GM06990 (cell line): ENCODE data around the gene PDIA6.

Experiments used
- DNase-seq: peaks from one replicate; pipeline ENCODE4 v3.0.0-alpha.2; 2011; ENCODE audit not compliant: insufficient read length; ENCODE audit errors: extremely low read depth
- H3K27me3 ChIP-seq: replicated peaks from 2 replicates; pipeline ENCODE4 v1.6.0; 2011; ENCODE audit warnings: low read length; ENCODE audit not compliant: control insufficient read depth, insufficient read depth
- H3K36me3 ChIP-seq: 2 replicates; pipeline ENCODE4 v1.5.1; 2011; ENCODE audit warnings: low read length; ENCODE audit not compliant: control insufficient read depth, insufficient read depth
- H3K4me3 ChIP-seq: replicated peaks from 2 replicates; pipeline ENCODE4 v1.5.1; 2011; ENCODE audit warnings: low read depth, mild to moderate bottlenecking, control low read depth, low read length
- TF ChIP-seq, protein P1 (sequence below): IDR thresholded peaks from 2 replicates; pipeline ENCODE4 v1.5.1; 2011; ENCODE audit warnings: low read length, control low read depth, mild to moderate bottlenecking, inconsistent platforms; ENCODE audit not compliant: insufficient read depth, poor library complexity, severe bottlenecking

The PDIA6 gene

DNA sequence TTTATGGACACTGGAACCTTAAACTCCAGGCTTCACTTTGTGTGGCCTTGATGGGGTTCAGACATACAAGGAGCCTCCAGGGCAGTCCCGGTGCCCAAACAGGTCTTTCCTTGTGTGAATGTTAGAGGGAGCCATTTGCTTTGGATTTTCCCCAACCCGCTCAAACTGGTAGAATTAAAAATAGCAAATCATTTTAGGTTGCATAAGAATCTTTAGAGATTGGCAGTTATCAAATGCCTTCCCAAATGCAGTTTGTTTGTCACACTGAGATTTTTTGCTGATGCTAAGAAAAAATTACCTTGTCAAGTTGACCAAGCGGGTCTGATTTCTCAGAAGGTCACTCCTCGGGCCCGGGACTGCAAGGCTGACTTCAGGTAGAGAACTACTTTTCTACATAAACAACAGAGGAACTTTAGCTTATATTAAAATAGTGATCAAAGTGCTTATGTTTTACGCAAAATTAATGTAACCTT lies 54.7 kb downstream of the PDIA6 start:
- Histone ChIP-seq H3K4me3 (no peak overlapping the region), H3K27me3 (no peaks in the 10 kb centered on the region; the same call in 1 of the 2 replicates), H3K36me3 (no peaks in the 10 kb centered on the region)
- TF ChIP-seq, protein P1, sequence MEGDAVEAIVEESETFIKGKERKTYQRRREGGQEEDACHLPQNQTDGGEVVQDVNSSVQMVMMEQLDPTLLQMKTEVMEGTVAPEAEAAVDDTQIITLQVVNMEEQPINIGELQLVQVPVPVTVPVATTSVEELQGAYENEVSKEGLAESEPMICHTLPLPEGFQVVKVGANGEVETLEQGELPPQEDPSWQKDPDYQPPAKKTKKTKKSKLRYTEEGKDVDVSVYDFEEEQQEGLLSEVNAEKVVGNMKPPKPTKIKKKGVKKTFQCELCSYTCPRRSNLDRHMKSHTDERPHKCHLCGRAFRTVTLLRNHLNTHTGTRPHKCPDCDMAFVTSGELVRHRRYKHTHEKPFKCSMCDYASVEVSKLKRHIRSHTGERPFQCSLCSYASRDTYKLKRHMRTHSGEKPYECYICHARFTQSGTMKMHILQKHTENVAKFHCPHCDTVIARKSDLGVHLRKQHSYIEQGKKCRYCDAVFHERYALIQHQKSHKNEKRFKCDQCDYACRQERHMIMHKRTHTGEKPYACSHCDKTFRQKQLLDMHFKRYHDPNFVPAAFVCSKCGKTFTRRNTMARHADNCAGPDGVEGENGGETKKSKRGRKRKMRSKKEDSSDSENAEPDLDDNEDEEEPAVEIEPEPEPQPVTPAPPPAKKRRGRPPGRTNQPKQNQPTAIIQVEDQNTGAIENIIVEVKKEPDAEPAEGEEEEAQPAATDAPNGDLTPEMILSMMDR: no peak
- DNase-seq: no peak

DNA sequence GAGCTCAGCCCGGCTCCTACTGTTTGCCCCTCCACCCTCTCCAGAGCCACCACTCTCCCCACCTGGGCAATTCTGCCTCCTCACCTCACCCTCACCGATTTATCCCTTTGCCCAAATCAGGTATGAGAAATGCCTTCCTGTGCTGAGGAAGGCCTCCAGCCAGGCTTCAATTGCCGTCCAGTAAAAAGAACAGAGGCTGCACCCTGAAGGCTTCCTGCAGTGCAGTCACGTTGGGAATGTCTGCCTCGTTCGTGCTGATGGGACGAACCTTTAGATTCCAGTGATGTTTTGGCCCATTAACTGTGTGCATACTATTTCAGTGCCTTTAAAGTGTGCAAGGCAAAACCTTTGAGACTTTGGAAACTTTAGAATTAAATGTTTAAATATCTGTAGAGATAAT lies 57.0 kb downstream of the PDIA6 start:
- no peaks in the 10 kb centered on the region for H3K27me3 ChIP-seq
- TF ChIP-seq, protein P1: no peak
- no peak overlapping the region for H3K4me3 ChIP-seq
- H3K36me3 ChIP-seq: no peaks in the 10 kb centered on the region
- no peak for DNase-seq

DNA sequence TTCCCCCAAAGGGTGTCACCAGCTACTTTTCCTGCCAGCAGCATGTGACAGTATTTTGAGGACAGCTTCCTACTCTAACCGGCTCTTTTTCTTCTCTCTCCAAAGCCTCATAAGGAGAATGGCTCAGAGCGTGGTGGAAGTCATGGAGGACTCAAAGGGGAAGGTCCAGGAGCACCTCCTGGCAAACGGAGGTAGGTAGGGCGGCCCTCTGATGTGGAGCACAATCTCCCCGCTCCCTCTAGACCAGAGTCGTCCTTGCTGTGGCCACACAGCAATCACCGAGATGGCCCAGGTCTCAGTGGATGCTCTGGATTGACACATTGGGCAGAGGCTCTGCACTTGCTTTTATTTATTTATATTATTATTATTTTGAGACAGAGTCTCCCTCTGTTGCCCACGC lies 58.7 kb downstream of the PDIA6 start:
- TF ChIP-seq, protein P1: no peak
- Histone ChIP-seq H3K4me3 (no peak overlapping the region), H3K36me3 (no peaks in the 10 kb centered on the region), H3K27me3 (no peaks in the 10 kb centered on the region)
- DNase-seq: no peak

DNA sequence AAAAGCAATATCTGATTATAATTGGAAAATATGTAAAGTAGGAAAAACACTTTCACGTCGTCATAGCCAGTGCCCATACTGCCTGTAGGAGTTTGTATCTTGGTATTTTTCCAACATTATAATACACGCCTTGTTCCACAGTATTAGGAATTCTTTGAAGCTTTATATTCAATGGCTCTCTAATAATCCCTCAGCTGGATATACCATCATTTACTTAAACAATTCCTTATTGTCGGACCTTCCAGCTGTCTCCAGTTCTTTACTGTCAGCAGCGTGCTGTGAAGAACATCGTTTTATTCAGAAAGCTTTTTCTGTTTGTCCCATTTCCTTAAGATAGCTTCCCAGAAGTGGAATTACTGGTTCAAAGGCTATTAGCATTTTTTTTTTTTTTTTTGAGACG lies 59.4 kb downstream of the PDIA6 start:
- H3K36me3 ChIP-seq: no peaks in the 10 kb centered on the region
- no peaks in the 10 kb centered on the region for H3K27me3 ChIP-seq
- no peak for DNase-seq
- TF ChIP-seq, protein P1: no peak
- H3K4me3 ChIP-seq: no peak overlapping the region

DNA sequence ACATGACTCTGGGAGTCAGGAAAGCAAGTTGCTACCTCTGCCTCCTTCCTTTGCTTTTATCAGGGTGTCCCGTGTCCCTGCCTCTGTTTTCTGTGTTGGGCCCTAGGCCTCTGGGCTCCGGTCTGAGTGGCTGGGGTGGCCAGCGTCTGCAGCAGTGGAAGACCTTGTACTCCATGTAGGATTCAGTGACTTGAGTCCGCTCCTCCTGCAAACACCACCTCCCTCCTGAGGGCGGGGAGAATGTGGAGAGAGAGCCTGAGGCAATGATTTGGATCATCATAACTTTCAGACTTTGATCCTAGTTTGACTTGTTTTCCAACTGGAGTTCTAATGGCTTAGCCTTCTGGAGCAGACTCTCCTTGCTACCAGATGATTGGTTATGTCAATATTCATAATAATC lies 60.3 kb downstream of the PDIA6 start:
- no peak for DNase-seq
- TF ChIP-seq, protein P1: no peak
- Histone ChIP-seq H3K36me3 (no peaks in the 10 kb centered on the region), H3K27me3 (no peaks in the 10 kb centered on the region), H3K4me3 (no peak overlapping the region)

DNA sequence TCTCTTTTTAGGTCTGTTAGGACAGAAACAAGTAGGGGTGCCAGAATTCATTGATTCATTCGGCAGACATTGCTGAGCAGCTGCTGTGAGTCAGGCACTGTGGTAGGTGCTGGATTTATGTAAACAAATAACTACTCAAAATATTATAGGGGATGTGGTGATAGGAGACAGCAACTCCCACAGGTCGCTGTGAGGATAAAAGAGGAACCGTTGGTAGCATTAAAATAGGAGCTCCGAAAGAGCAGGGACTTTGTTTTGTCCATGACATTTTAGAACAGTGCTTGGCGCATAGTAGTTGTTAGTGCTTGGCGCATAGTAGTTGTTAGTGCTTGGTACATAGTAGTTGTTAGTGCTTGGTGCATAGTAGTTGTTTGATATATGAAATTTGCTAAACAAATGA lies 62.0 kb downstream of the PDIA6 start:
- no peak overlapping the region for H3K4me3 ChIP-seq
- TF ChIP-seq, protein P1: no peak

More for the DNA sequence above, 62.0 kb downstream of the PDIA6 start:
- Histone ChIP-seq H3K36me3 (no peaks in the 10 kb centered on the region), H3K27me3 (no peaks in the 10 kb centered on the region)
- DNase-seq: no peak
